BLaER1 (cell line): Measurements from ENCODE around the gene HSD3B2.

Experiments
- H3K27ac ChIP-seq: shearing (Covaris generic); formaldehyde crosslinking; 2 replicates; pipeline ENCODE4 v1.8.1; 2022
- H3K27me3 ChIP-seq: shearing (Covaris generic); formaldehyde crosslinking; 2 replicates; pipeline ENCODE4 v1.8.1; 2022
- H3K36me3 ChIP-seq: shearing (Covaris generic); formaldehyde crosslinking; 2 replicates; pipeline ENCODE4 v1.8.1; 2022
- H3K4me1 ChIP-seq: shearing (Covaris generic); formaldehyde crosslinking; 2 replicates; pipeline ENCODE4 v1.8.1; 2022
- H3K4me2 ChIP-seq: shearing (Covaris generic); formaldehyde crosslinking; 2 replicates; pipeline ENCODE4 v1.8.1; 2022
- H3K4me3 ChIP-seq: shearing (Covaris generic); formaldehyde crosslinking; 2 replicates; pipeline ENCODE4 v1.8.1; 2022
- H3K9ac ChIP-seq: shearing (Covaris generic); formaldehyde crosslinking; 2 replicates; pipeline ENCODE4 v1.8.1; 2022
- H3K9me3 ChIP-seq: shearing (Covaris generic); formaldehyde crosslinking; 2 replicates; pipeline ENCODE4 v1.8.1; 2022
- H4K20me1 ChIP-seq: shearing (Covaris generic); formaldehyde crosslinking; 2 replicates; pipeline ENCODE4 v1.8.1; 2022
- Cebpa-rat ChIP-seq: shearing (Covaris generic); IDR thresholded peaks from 2 replicates; pipeline ENCODE4 v1.8.1; 2022

The HSD3B2 gene

GRCh38 chr1:119429687-119430086, 14.7 kb downstream of the HSD3B2 start:
- Histone ChIP-seq H3K4me2 (no peak overlapping the region), H3K4me3 (no peak overlapping the region), H4K20me1 (no peaks in the 10 kb centered on the region), H3K36me3 (no peaks in the 10 kb centered on the region), H3K9ac (no peak overlapping the region), H3K27ac (no peak overlapping the region), H3K27me3 (no peaks in the 10 kb centered on the region), H3K9me3 (no peaks in the 10 kb centered on the region), H3K4me1 (no peaks in the 10 kb centered on the region)
- no peak for TF ChIP-seq Cebpa-rat

GRCh38 chr1:119430486-119430885, 15.5 kb downstream of the HSD3B2 start:
- no peaks in the 10 kb centered on the region for H3K4me1 ChIP-seq
- no peaks in the 10 kb centered on the region for H3K27me3 ChIP-seq
- H4K20me1 ChIP-seq: no peaks in the 10 kb centered on the region
- H3K9me3 ChIP-seq: no peaks in the 10 kb centered on the region
- no peak overlapping the region for H3K27ac ChIP-seq
- H3K4me3 ChIP-seq: no peak overlapping the region
- TF ChIP-seq Cebpa-rat: no peak
- no peak overlapping the region for H3K9ac ChIP-seq
- no peak overlapping the region for H3K4me2 ChIP-seq
- no peaks in the 10 kb centered on the region for H3K36me3 ChIP-seq

GRCh38 chr1:119431836-119432235, 16.9 kb downstream of the HSD3B2 start:
- Histone ChIP-seq H3K9ac (no peak overlapping the region), H3K9me3 (no peaks in the 10 kb centered on the region), H4K20me1 (no peaks in the 10 kb centered on the region), H3K4me1 (no peaks in the 10 kb centered on the region), H3K27me3 (no peaks in the 10 kb centered on the region), H3K4me2 (no peak overlapping the region), H3K4me3 (no peak overlapping the region), H3K27ac (no peak overlapping the region), H3K36me3 (no peaks in the 10 kb centered on the region)
- no peak for TF ChIP-seq Cebpa-rat

GRCh38 chr1:119435052-119435451, 20.1 kb downstream of the HSD3B2 start:
- Histone ChIP-seq H4K20me1 (no peaks in the 10 kb centered on the region), H3K4me3 (no peak overlapping the region), H3K4me1 (peaks cover 15% of the 10 kb centered on the region), H3K27ac (no peak overlapping the region), H3K27me3 (no peaks in the 10 kb centered on the region), H3K9me3 (no peaks in the 10 kb centered on the region), H3K9ac (no peak overlapping the region), H3K4me2 (no peak overlapping the region), H3K36me3 (no peaks in the 10 kb centered on the region)
- no peak for TF ChIP-seq Cebpa-rat

GRCh38 chr1:119438761-119439160, 23.8 kb downstream of the HSD3B2 start:
- Histone ChIP-seq H3K27me3 (no peaks in the 10 kb centered on the region), H3K4me2 (peak overlapping the region; percentile 47), H3K9me3 (no peaks in the 10 kb centered on the region), H3K36me3 (no peaks in the 10 kb centered on the region), H3K27ac (no peak overlapping the region), H3K9ac (no peak overlapping the region), H3K4me3 (no peak overlapping the region), H3K4me1 (peaks cover 15% of the 10 kb centered on the region), H4K20me1 (no peaks in the 10 kb centered on the region)
- no peak for TF ChIP-seq Cebpa-rat

GRCh38 chr1:119440721-119441307, 25.9 kb downstream of the HSD3B2 start:
- Histone ChIP-seq H3K27me3 (no peaks in the 10 kb centered on the region), H3K9me3 (no peaks in the 10 kb centered on the region), H3K36me3 (no peaks in the 10 kb centered on the region), H3K4me3 (no peak overlapping the region), H3K27ac (no peak overlapping the region), H4K20me1 (no peaks in the 10 kb centered on the region), H3K4me1 (peaks cover 15% of the 10 kb centered on the region), H3K4me2 (no peak overlapping the region), H3K9ac (no peak overlapping the region)
- TF ChIP-seq Cebpa-rat: no peak

- no peak for TF ChIP-seq Cebpa-rat
- Histone ChIP-seq H3K9ac (no peak overlapping the region), H3K4me1 (peaks cover 15% of the 10 kb centered on the region), H3K27ac (no peak overlapping the region), H3K27me3 (no peaks in the 10 kb centered on the region), H3K9me3 (no peaks in the 10 kb centered on the region), H4K20me1 (no peaks in the 10 kb centered on the region), H3K36me3 (no peaks in the 10 kb centered on the region), H3K4me3 (no peak overlapping the region), H3K4me2 (no peak overlapping the region)
Observed at GRCh38 chr1:119442756-119443155, 27.8 kb downstream of the HSD3B2 start.

GRCh38 chr1:119446321-119446720, 31.4 kb downstream of the HSD3B2 start:
- TF ChIP-seq Cebpa-rat: no peak
- Histone ChIP-seq H3K4me2 (no peak overlapping the region), H3K27ac (no peak overlapping the region), H3K36me3 (no peaks in the 10 kb centered on the region), H4K20me1 (no peaks in the 10 kb centered on the region), H3K9ac (no peak overlapping the region), H3K4me3 (no peak overlapping the region), H3K4me1 (no peaks in the 10 kb centered on the region), H3K27me3 (no peaks in the 10 kb centered on the region), H3K9me3 (no peaks in the 10 kb centered on the region)

- H3K4me3 ChIP-seq: no peak overlapping the region
- H3K9ac ChIP-seq: no peak overlapping the region
- no peaks in the 10 kb centered on the region for H4K20me1 ChIP-seq
- TF ChIP-seq Cebpa-rat: no peak
- H3K4me2 ChIP-seq: no peak overlapping the region
- H3K27ac ChIP-seq: no peak overlapping the region
- H3K27me3 ChIP-seq: no peaks in the 10 kb centered on the region
- peaks cover 7% of the 10 kb centered on the region for H3K4me1 ChIP-seq
- H3K36me3 ChIP-seq: no peaks in the 10 kb centered on the region
- H3K9me3 ChIP-seq: no peaks in the 10 kb centered on the region
Observed at GRCh38 chr1:119447344-119448126, 32.6 kb downstream of the HSD3B2 start.

- Histone ChIP-seq H3K9me3 (no peaks in the 10 kb centered on the region), H3K4me3 (no peak overlapping the region), H3K9ac (no peak overlapping the region), H3K36me3 (no peaks in the 10 kb centered on the region), H3K27ac (no peak overlapping the region), H3K4me2 (no peak overlapping the region), H3K27me3 (no peaks in the 10 kb centered on the region), H4K20me1 (no peaks in the 10 kb centered on the region), H3K4me1 (peaks cover 13% of the 10 kb centered on the region)
- no peak for TF ChIP-seq Cebpa-rat
Observed at GRCh38 chr1:119448127-119448511, 33.2 kb downstream of the HSD3B2 start.

- TF ChIP-seq Cebpa-rat: no peak
- Histone ChIP-seq H3K4me2 (no peak overlapping the region), H3K4me3 (no peak overlapping the region), H3K9ac (no peak overlapping the region), H4K20me1 (no peaks in the 10 kb centered on the region), H3K4me1 (peaks cover 17% of the 10 kb centered on the region), H3K9me3 (no peaks in the 10 kb centered on the region), H3K27me3 (no peaks in the 10 kb centered on the region), H3K27ac (no peak overlapping the region), H3K36me3 (no peaks in the 10 kb centered on the region)
Observed at GRCh38 chr1:119449971-119450370, 35.0 kb downstream of the HSD3B2 start.
